ENCODE measurements around the gene CCDC142. TPM values are rescaled to one million over a fixed set of nuclear protein-coding genes. Genes with fewer than 3 reads are reported as not detected.

Gene CCDC142
- total RNA-seq, 2 donors from 2014 or later, result 28.0 to 28.3 TPM

DNA sequence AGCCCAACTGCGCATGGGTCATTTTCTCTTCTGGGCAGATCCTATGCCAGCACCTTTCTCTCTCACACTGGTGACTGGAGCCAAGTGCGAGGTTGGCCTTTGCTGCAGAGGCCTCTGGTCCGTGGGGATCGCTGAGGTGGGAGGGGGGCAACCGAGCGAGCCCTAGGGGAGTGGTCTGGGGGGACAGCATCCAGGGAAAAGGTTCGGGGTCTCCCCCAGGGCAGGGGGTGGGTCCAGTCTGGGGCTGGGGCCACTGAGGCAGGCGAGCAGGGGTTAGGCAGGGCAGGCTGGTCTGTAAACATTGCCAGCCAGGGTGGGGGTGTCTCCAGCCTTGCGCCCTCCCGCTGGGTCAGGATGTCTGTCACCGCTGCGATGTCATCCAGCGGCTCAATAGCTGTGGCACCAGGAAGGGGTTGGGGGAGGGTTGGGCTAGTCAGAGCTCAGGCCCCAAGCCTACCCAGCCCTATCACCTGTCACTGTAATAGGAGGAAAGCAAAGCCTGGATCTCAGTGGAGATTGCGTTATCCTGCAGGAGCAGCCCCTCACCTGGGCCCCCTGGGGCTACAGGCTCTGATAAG is 56.5 kb downstream of the CCDC142 start:
- TF ChIP-seq, protein P1, sequence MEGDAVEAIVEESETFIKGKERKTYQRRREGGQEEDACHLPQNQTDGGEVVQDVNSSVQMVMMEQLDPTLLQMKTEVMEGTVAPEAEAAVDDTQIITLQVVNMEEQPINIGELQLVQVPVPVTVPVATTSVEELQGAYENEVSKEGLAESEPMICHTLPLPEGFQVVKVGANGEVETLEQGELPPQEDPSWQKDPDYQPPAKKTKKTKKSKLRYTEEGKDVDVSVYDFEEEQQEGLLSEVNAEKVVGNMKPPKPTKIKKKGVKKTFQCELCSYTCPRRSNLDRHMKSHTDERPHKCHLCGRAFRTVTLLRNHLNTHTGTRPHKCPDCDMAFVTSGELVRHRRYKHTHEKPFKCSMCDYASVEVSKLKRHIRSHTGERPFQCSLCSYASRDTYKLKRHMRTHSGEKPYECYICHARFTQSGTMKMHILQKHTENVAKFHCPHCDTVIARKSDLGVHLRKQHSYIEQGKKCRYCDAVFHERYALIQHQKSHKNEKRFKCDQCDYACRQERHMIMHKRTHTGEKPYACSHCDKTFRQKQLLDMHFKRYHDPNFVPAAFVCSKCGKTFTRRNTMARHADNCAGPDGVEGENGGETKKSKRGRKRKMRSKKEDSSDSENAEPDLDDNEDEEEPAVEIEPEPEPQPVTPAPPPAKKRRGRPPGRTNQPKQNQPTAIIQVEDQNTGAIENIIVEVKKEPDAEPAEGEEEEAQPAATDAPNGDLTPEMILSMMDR (IDR thresholded peaks at IDR 0.05), result no peak
- no peak for TF ChIP-seq POLR2A (IDR thresholded peaks at IDR 0.05)
- no peak for TF ChIP-seq POLR2AphosphoS5 (IDR thresholded peaks at IDR 0.05)
- peaks cover 0 to 11% of the 10 kb centered on the region in 2 donors for H3K36me3 ChIP-seq

DNA sequence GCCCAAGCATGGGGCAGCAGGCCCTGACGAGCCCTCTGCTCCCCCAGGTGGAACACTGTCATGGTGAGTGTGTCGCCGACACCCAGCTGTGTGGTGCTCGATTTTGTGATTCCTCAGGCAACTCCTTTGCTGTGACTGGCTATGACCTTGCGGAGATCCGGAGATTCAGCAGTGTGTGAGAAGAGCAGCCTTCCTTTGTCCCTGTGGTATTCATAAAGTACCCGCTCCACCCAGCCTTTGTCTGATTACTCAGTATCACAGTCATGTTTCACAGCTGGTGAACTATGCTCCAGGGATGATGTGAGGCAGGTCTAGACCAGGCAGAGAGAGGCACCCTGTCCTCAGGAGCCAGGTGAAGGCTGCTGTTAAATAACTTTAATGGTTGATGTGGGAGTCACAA is 57.3 kb downstream of the CCDC142 start:
- Histone ChIP-seq H3K9me3 (no peaks in the 10 kb centered on the region), H3K27me3 (replicated peaks; ENCODE audit: insufficient read depth) (no peaks in the 10 kb centered on the region), H3K4me3 (no peak overlapping the region), H3K27ac (no peak overlapping the region), H3K36me3 (peaks cover 0 to 11% of the 10 kb centered on the region in 2 donors), H3K4me1 (replicated peaks) (no peaks in the 10 kb centered on the region)
- WGBS, result 72% methylated on average over 7 of the region's 7 CpGs
- DNase-seq (ENCODE audit: low spot score), result no peak
- TF ChIP-seq POLR2AphosphoS5 (IDR thresholded peaks at IDR 0.05) (no peak), POLR2A (IDR thresholded peaks at IDR 0.05) (no peak)
- TF ChIP-seq, protein P1 (IDR thresholded peaks at IDR 0.05), result no peak
- intact Hi-C loops (cut with DNase I), result no loop called here

More for the DNA sequence above, 56.5 kb downstream of the CCDC142 start:
- Histone ChIP-seq H3K9me3 (no peaks in the 10 kb centered on the region), H3K27ac (no peak overlapping the region), H3K4me1 (replicated peaks) (no peaks in the 10 kb centered on the region), H3K27me3 (replicated peaks; ENCODE audit: insufficient read depth) (no peaks in the 10 kb centered on the region), H3K4me3 (no peak overlapping the region)
- DNase-seq (ENCODE audit: low spot score), result no peak
- intact Hi-C loops (cut with DNase I), result no loop called here
- 85% methylated on average over 14 of the region's 14 CpGs for WGBS

DNA sequence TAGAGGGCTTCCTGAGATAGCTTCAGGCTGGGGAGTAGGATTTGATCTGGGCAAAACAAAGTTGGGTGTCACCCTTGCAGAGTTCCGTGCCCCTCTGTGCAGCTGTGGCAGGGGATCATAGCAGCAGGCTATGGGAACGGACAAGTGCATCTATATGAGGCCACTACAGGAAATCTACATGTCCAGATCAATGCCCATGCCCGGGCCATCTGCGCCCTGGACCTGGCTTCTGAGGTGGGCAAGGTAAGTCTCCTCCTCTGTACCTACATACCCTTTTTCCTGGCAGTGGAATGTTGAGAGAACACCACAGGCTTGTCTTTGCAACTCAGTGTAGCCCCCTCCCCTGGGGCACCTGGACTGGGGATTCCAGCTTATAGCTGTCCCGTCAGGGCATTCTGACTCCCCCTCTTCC is 57.8 kb downstream of the CCDC142 start:
- no peaks in the 10 kb centered on the region for H3K9me3 ChIP-seq
- TF ChIP-seq POLR2AphosphoS5 (IDR thresholded peaks at IDR 0.05) (no peak), POLR2A (IDR thresholded peaks at IDR 0.05) (no peak)
- TF ChIP-seq, protein P1 (IDR thresholded peaks at IDR 0.05), result no peak
- intact Hi-C loops (cut with DNase I), result no loop called here
- H3K4me1 ChIP-seq (replicated peaks), result no peaks in the 10 kb centered on the region
- WGBS, result 77% methylated on average over 5 of the region's 5 CpGs
- no peak for DNase-seq (ENCODE audit: low spot score)
- H3K4me3 ChIP-seq, result no peak overlapping the region
- H3K27ac ChIP-seq, result no peak overlapping the region
- H3K36me3 ChIP-seq, result peaks cover 0 to 11% of the 10 kb centered on the region in 2 donors
- H3K27me3 ChIP-seq (replicated peaks; ENCODE audit: insufficient read depth), result no peaks in the 10 kb centered on the region

DNA sequence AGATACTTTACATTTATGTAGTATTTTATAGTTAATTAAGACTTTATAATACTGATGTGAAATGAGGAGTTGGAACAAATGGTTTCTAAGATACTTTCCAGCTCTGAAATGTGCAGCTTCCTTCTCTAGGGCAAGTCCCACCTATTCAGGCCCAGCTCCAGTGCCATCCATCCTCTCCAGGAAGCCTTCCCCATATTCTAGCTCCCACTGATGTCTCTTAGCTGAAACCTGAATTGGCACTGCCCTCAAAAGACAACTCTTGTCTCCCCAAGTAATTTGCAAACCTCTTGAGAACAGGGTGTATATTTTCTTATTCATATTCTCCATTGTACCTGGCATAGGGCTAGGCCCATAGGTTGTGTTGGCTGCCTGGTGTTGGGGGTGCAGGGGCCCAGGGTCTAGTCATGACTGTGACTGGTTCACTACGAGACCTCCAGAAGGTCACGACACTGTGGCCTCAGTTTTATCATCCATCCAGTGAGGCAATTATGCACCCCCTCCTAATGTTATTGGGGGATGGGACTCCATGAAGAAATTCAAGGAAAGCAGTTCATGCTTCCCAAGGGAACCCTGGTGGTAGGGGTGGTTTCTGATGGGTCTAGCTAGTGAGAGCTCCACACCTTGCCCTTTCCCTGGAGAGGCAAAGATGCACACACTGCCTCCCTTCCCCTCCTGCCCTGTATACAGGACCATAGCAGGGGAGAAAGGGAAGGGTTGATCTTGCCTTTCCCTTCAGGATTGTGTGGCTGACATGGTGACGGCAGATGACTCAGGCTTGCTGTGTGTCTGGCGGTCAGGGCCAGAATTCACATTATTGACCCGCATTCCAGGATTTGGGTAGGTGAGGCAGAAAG is 58.4 kb downstream of the CCDC142 start:
- DNase-seq (ENCODE audit: low spot score), result no peak
- Histone ChIP-seq H3K36me3 (peaks cover 0 to 6% of the 10 kb centered on the region in 2 donors), H3K27ac (no peak overlapping the region), H3K9me3 (no peaks in the 10 kb centered on the region), H3K4me3 (no peak overlapping the region), H3K27me3 (replicated peaks; ENCODE audit: insufficient read depth) (no peaks in the 10 kb centered on the region), H3K4me1 (replicated peaks) (no peaks in the 10 kb centered on the region)
- 86% methylated on average over 5 of the region's 5 CpGs for WGBS
- intact Hi-C loops (cut with DNase I), result no loop called here
- TF ChIP-seq, protein P1 (IDR thresholded peaks at IDR 0.05), result no peak
- TF ChIP-seq POLR2A (IDR thresholded peaks at IDR 0.05) (no peak), POLR2AphosphoS5 (IDR thresholded peaks at IDR 0.05) (no peak)

Other genes starting within 250 kb of the CCDC142 start
- 10 to 100 TPM in 1 of 2 donors, 1 to 10 TPM in 1; 6.2 to 65.9 TPM for gene SLC4A5, start 139.6 kb downstream of the CCDC142 start, total RNA-seq
- gene DCTN1, start 102.7 kb downstream of the CCDC142 start, total RNA-seq, result 100 to 1,000 TPM in 1 of 2 donors, 10 to 100 TPM in 1; 93.9 to 294 TPM
- gene C2orf81, start 61.4 kb downstream of the CCDC142 start, total RNA-seq, result 1 to 10 TPM; 6.1 to 6.8 TPM
- gene WDR54, start 61.3 kb downstream of the CCDC142 start, total RNA-seq, result 10 to 100 TPM; 11.4 to 19.4 TPM
- gene RTKN, start 41.1 kb downstream of the CCDC142 start, total RNA-seq, result 10 to 100 TPM; 24.5 to 26.0 TPM
- gene INO80B, start 27.9 kb downstream of the CCDC142 start, total RNA-seq, result 10 to 100 TPM; 28.3 to 46.7 TPM
- gene WBP1, start 24.6 kb downstream of the CCDC142 start, total RNA-seq, result 100 to 1,000 TPM in 1 of 2 donors, 10 to 100 TPM in 1; 73.3 to 158 TPM
- 10 to 100 TPM; 57.1 to 68.3 TPM for gene MOGS, start 17.6 kb downstream of the CCDC142 start, total RNA-seq
- 10 to 100 TPM; 28.2 to 63.3 TPM for gene MRPL53, start 10.3 kb downstream of the CCDC142 start, total RNA-seq
- gene TTC31, start 83 bp upstream of the CCDC142 start, total RNA-seq, result 10 to 100 TPM; 24.0 to 27.6 TPM
- gene LBX2, start 16.6 kb upstream of the CCDC142 start, total RNA-seq, result 1 to 10 TPM in 1 of 2 donors, not detected in 1; 1.2 TPM
- gene PCGF1, start 24.7 kb upstream of the CCDC142 start, total RNA-seq, result 10 to 100 TPM; 13.6 to 14.7 TPM
- under 1 TPM in 1 of 2 donors, not detected in 1; 0.97 TPM for gene TLX2, start 31.5 kb upstream of the CCDC142 start, total RNA-seq
- gene DQX1, start 43.2 kb upstream of the CCDC142 start, total RNA-seq, result not detected
- gene AUP1, start 46.7 kb upstream of the CCDC142 start, total RNA-seq, result 100 to 1,000 TPM; 101 to 124 TPM
- 10 to 100 TPM; 19.1 to 37.9 TPM for gene HTRA2, start 46.9 kb upstream of the CCDC142 start, total RNA-seq
- gene LOXL3, start 70.9 kb upstream of the CCDC142 start, total RNA-seq, result 10 to 100 TPM in 1 of 2 donors, 1 to 10 TPM in 1; 1.3 to 10.7 TPM
- gene DOK1, start 71.7 kb upstream of the CCDC142 start, total RNA-seq, result 10 to 100 TPM in 1 of 2 donors, 1 to 10 TPM in 1; 4.5 to 18.9 TPM
- 10 to 100 TPM in 1 of 2 donors, under 1 TPM in 1; 0.18 to 10.9 TPM for gene M1AP, start 165.3 kb upstream of the CCDC142 start, total RNA-seq
- 10 to 100 TPM; 12.3 to 16.5 TPM for gene SEMA4F, start 171.2 kb upstream of the CCDC142 start, total RNA-seq

All from prostate gland (tissue), 2 donors.